ENCODE data around the gene RDH11.

DNA sequence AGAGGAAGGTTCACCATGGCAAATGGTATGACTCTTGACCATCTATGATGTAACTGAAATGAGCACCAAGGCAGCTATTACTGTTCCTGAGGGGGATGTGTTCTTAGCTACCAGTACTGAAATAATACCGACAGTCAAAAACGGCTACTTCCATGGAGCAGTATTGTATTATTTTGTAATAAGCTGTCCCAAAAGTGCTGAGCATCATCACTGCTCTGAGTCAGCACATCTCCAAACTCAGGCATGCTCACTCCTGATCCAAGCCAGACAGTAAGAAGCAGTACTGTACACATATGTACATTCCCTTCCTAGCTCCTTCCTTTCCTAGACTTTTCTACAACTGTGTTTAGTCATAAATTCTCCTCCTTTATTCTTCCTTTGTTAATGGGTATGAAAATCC is 29.7 kb downstream of the RDH11 start:
- no peak for TF ChIP-seq SIN3A (IDR thresholded peaks at IDR 0.05; ENCODE audit: borderline replicate concordance, insufficient read depth, low read depth, low read length)
- TF ChIP-seq, protein P1, sequence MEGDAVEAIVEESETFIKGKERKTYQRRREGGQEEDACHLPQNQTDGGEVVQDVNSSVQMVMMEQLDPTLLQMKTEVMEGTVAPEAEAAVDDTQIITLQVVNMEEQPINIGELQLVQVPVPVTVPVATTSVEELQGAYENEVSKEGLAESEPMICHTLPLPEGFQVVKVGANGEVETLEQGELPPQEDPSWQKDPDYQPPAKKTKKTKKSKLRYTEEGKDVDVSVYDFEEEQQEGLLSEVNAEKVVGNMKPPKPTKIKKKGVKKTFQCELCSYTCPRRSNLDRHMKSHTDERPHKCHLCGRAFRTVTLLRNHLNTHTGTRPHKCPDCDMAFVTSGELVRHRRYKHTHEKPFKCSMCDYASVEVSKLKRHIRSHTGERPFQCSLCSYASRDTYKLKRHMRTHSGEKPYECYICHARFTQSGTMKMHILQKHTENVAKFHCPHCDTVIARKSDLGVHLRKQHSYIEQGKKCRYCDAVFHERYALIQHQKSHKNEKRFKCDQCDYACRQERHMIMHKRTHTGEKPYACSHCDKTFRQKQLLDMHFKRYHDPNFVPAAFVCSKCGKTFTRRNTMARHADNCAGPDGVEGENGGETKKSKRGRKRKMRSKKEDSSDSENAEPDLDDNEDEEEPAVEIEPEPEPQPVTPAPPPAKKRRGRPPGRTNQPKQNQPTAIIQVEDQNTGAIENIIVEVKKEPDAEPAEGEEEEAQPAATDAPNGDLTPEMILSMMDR (IDR thresholded peaks at IDR 0.05): no peak
- TF ChIP-seq, protein P2, sequence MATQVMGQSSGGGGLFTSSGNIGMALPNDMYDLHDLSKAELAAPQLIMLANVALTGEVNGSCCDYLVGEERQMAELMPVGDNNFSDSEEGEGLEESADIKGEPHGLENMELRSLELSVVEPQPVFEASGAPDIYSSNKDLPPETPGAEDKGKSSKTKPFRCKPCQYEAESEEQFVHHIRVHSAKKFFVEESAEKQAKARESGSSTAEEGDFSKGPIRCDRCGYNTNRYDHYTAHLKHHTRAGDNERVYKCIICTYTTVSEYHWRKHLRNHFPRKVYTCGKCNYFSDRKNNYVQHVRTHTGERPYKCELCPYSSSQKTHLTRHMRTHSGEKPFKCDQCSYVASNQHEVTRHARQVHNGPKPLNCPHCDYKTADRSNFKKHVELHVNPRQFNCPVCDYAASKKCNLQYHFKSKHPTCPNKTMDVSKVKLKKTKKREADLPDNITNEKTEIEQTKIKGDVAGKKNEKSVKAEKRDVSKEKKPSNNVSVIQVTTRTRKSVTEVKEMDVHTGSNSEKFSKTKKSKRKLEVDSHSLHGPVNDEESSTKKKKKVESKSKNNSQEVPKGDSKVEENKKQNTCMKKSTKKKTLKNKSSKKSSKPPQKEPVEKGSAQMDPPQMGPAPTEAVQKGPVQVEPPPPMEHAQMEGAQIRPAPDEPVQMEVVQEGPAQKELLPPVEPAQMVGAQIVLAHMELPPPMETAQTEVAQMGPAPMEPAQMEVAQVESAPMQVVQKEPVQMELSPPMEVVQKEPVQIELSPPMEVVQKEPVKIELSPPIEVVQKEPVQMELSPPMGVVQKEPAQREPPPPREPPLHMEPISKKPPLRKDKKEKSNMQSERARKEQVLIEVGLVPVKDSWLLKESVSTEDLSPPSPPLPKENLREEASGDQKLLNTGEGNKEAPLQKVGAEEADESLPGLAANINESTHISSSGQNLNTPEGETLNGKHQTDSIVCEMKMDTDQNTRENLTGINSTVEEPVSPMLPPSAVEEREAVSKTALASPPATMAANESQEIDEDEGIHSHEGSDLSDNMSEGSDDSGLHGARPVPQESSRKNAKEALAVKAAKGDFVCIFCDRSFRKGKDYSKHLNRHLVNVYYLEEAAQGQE (IDR thresholded peaks at IDR 0.05; ENCODE audit: insufficient read depth in 1 of 2, low read depth in 2 of 2, low read length in 1 of 2): no peak
